ENCODE data around the gene PEMT. TPM values are rescaled to one million over a fixed set of nuclear protein-coding genes. Genes with fewer than 3 reads are reported as not detected.

Gene PEMT
- total RNA-seq, 2 experiments from 2014 or later = 51.7 to 53.2 TPM

GRCh38 chr17:17527956-17528500 lies 63.5 kb downstream of the PEMT start:
- intact Hi-C loops (cut with micrococcal nuclease) = no loop called here
- no peaks in the 10 kb centered on the region for H3K27me3 Mint-ChIP-seq
- H3K4me1 Mint-ChIP-seq (ENCODE audit: low read depth) = no peaks in the 10 kb centered on the region
- CTCF ChIA-PET = interaction anchor here (1.6 kb wide), 1 partner anchor 32 kb away, joined by 3 read pairs; the partner anchor contains the start of gene RASD1
- H3K4me3 Mint-ChIP-seq = no peak overlapping the region
- no peak for ATAC-seq
- no peak for TF ChIP-seq CTCF (IDR thresholded peaks at IDR 0.05)
- H3K36me3 Mint-ChIP-seq (ENCODE audit: low read depth) = no peaks in the 10 kb centered on the region
- DNase-seq = no peak
- no peak overlapping the region for H3K27ac Mint-ChIP-seq
- H3K9me3 Mint-ChIP-seq = no peaks in the 10 kb centered on the region
- POLR2A ChIA-PET = no interaction called here

GRCh38 chr17:17527534-17527933 lies 64.0 kb downstream of the PEMT start:
- H3K9me3 Mint-ChIP-seq = no peaks in the 10 kb centered on the region
- DNase-seq (no peak), ATAC-seq (no peak)
- H3K36me3 Mint-ChIP-seq (ENCODE audit: low read depth) = no peaks in the 10 kb centered on the region
- intact Hi-C loops (cut with micrococcal nuclease) = no loop called here
- TF ChIP-seq CTCF (IDR thresholded peaks at IDR 0.05) = no peak
- H3K4me3 Mint-ChIP-seq = no peak overlapping the region
- H3K27ac Mint-ChIP-seq = no peak overlapping the region
- H3K27me3 Mint-ChIP-seq = no peaks in the 10 kb centered on the region
- ChIA-PET POLR2A (no interaction called here), CTCF (interaction anchor here (0.8 kb wide), 1 partner anchor 30 kb away, joined by 3 read pairs; no protein-coding TSS in a partner anchor)
- H3K4me1 Mint-ChIP-seq (ENCODE audit: low read depth) = no peaks in the 10 kb centered on the region

- no peak for DNase-seq
- TF ChIP-seq CTCF (IDR thresholded peaks at IDR 0.05) = no peak
- no peaks in the 10 kb centered on the region for H3K9me3 Mint-ChIP-seq
- no peak overlapping the region for H3K27ac Mint-ChIP-seq
- no peaks in the 10 kb centered on the region for H3K4me1 Mint-ChIP-seq (ENCODE audit: low read depth)
- CTCF ChIA-PET = no interaction called here
- POLR2A ChIA-PET = no interaction called here
- no peaks in the 10 kb centered on the region for H3K27me3 Mint-ChIP-seq
- ATAC-seq = no peak
- intact Hi-C loops (cut with micrococcal nuclease) = no loop called here
- H3K36me3 Mint-ChIP-seq (ENCODE audit: low read depth) = no peaks in the 10 kb centered on the region
- no peak overlapping the region for H3K4me3 Mint-ChIP-seq
Measured at GRCh38 chr17:17526369-17526768, 65.1 kb downstream of the PEMT start.

GRCh38 chr17:17525956-17526355 lies 65.6 kb downstream of the PEMT start:
- POLR2A ChIA-PET = no interaction called here
- CTCF ChIA-PET = interaction anchor here (0.7 kb wide), 1 partner anchor 43 kb away, joined by 3 read pairs; no protein-coding TSS in a partner anchor
- TF ChIP-seq CTCF (IDR thresholded peaks at IDR 0.05) = no peak

GRCh38 chr17:17525311-17525710 lies 66.2 kb downstream of the PEMT start:
- CTCF ChIA-PET = interaction anchor here (0.7 kb wide), 1 partner anchor 43 kb away, joined by 3 read pairs; no protein-coding TSS in a partner anchor
- H3K4me1 Mint-ChIP-seq (ENCODE audit: low read depth) = no peaks in the 10 kb centered on the region
- POLR2A ChIA-PET = no interaction called here
- no peak overlapping the region for H3K27ac Mint-ChIP-seq
- no peaks in the 10 kb centered on the region for H3K27me3 Mint-ChIP-seq
- no peak for TF ChIP-seq CTCF (IDR thresholded peaks at IDR 0.05)
- ATAC-seq (no peak), DNase-seq (no peak)
- H3K36me3 Mint-ChIP-seq (ENCODE audit: low read depth) = no peaks in the 10 kb centered on the region
- intact Hi-C loops (cut with micrococcal nuclease) = no loop called here
- H3K9me3 Mint-ChIP-seq = no peaks in the 10 kb centered on the region
- no peak overlapping the region for H3K4me3 Mint-ChIP-seq

More at GRCh38 chr17:17525956-17526355, 65.6 kb downstream of the PEMT start:
- intact Hi-C loops (cut with micrococcal nuclease) = no loop called here
- Mint-ChIP-seq H3K27me3 (no peaks in the 10 kb centered on the region), H3K27ac (no peak overlapping the region), H3K4me1 (ENCODE audit: low read depth) (no peaks in the 10 kb centered on the region), H3K4me3 (no peak overlapping the region), H3K9me3 (no peaks in the 10 kb centered on the region), H3K36me3 (ENCODE audit: low read depth) (no peaks in the 10 kb centered on the region)
- no peak for DNase-seq
- ATAC-seq = no peak
